OCI-LY3 (cell line): Measurements from ENCODE around the gene SELPLG.

Experiments
- H2AFZ ChIP-seq: fragments of 200-600, 300-600 bp; shearing (Covaris generic); 2 replicates; pipeline ENCODE4 v1.6.0; 2014; ENCODE audit warnings: antibody characterized with exemption, low read depth, low read length
- H3K27ac ChIP-seq: fragments of 200-600, 300-600 bp; sonication (generic); 2 replicates; pipeline ENCODE4 v1.5.1; 2014; ENCODE audit warnings: mild to moderate bottlenecking, low read length, moderate library complexity, mixed read lengths
- H3K27me3 ChIP-seq: fragments of 200-600, 300-600 bp; sonication (generic); 2 replicates; pipeline ENCODE4 v1.6.1; 2014; ENCODE audit warnings: low read depth, low read length, mixed read lengths
- H3K36me3 ChIP-seq: fragments of 200-600, 300-600 bp; sonication (generic); replicated peaks from 2 replicates; pipeline ENCODE3; 2014; ENCODE audit warnings: low read depth, low read length, mixed read lengths
- H3K4me1 ChIP-seq: fragments of 300-600, 200-600 bp; sonication (generic); 2 replicates; pipeline ENCODE4 v1.6.1; 2014; ENCODE audit warnings: low read length, mixed read lengths
- H3K4me2 ChIP-seq: fragments of 200-600, 300-600 bp; sonication (generic); 2 replicates; pipeline ENCODE4 v1.6.1; 2014; ENCODE audit warnings: low read length, mixed read lengths
- H3K4me3 ChIP-seq: fragments of 300-600, 200-600 bp; sonication (generic); 2 replicates; pipeline ENCODE4 v1.5.1; 2014; ENCODE audit warnings: antibody characterized with exemption, mild to moderate bottlenecking, low read length, moderate library complexity
- H3K79me2 ChIP-seq: fragments of 300-600, 200-600 bp; shearing (Covaris generic); 2 replicates; pipeline ENCODE4 v1.6.1; 2014; ENCODE audit warnings: mild to moderate bottlenecking, low read length, mixed read lengths
- H3K9ac ChIP-seq: fragments of 300-600, 200-600 bp; shearing (Covaris generic); 2 replicates; pipeline ENCODE4 v1.6.0; 2014; ENCODE audit warnings: mild to moderate bottlenecking, low read length, moderate library complexity
- H3K9me3 ChIP-seq: fragments of 200-600, 300-600 bp; shearing (Covaris generic); 2 replicates; pipeline ENCODE4 v1.6.1; 2014; ENCODE audit warnings: low read length, mixed read lengths; ENCODE audit not compliant: insufficient read depth
- H4K20me1 ChIP-seq: fragments of 200-600, 300-600 bp; sonication (generic); 2 replicates; pipeline ENCODE4 v1.6.1; 2016; ENCODE audit warnings: low read length, mixed read lengths; ENCODE audit not compliant: insufficient read depth
- EZH2phosphoT487 ChIP-seq: fragments of 200-600 bp; shearing (Covaris generic); IDR thresholded peaks from 2 replicates; pipeline ENCODE4 v1.6.1; 2018; ENCODE audit warnings: antibody characterized with exemption, mixed run types, low read depth
- TF ChIP-seq, protein P1 (sequence below): fragments of 200-600, 300-600 bp; sonication (generic); IDR thresholded peaks from 2 replicates; pipeline ENCODE4 v1.5.1; 2014; ENCODE audit warnings: antibody characterized with exemption, low read length, low read depth

The SELPLG gene

DNA sequence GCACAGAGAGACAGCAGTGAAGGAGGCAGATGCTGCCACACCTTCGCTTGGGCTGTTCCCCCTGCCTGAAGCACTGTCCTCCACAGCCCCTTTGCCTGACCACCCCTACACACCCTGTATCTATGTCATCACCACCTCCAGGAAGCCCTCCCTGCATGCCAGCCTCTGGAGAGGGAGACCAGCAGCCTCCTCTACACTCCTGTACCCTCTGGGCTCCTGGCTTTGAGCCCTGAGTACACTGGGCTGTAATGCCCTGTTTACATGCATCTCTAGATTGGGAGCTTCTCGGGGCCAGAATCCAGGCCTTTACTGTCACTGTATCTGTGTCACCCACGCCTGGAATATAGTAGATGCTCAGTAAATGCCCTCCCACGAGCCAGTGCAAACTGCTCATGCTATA, 30.0 kb downstream of the SELPLG start:
- TF ChIP-seq, protein P1, sequence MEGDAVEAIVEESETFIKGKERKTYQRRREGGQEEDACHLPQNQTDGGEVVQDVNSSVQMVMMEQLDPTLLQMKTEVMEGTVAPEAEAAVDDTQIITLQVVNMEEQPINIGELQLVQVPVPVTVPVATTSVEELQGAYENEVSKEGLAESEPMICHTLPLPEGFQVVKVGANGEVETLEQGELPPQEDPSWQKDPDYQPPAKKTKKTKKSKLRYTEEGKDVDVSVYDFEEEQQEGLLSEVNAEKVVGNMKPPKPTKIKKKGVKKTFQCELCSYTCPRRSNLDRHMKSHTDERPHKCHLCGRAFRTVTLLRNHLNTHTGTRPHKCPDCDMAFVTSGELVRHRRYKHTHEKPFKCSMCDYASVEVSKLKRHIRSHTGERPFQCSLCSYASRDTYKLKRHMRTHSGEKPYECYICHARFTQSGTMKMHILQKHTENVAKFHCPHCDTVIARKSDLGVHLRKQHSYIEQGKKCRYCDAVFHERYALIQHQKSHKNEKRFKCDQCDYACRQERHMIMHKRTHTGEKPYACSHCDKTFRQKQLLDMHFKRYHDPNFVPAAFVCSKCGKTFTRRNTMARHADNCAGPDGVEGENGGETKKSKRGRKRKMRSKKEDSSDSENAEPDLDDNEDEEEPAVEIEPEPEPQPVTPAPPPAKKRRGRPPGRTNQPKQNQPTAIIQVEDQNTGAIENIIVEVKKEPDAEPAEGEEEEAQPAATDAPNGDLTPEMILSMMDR = no peak
- no peak for TF ChIP-seq EZH2phosphoT487
- H3K4me2 ChIP-seq = no peak overlapping the region
- peaks cover 12% of the 10 kb centered on the region for H3K27me3 ChIP-seq
- no peak overlapping the region for H3K27ac ChIP-seq
- no peaks in the 10 kb centered on the region for H3K79me2 ChIP-seq
- no peaks in the 10 kb centered on the region for H3K36me3 ChIP-seq
- no peak overlapping the region for H3K9ac ChIP-seq
- H4K20me1 ChIP-seq = no peaks in the 10 kb centered on the region
- H3K4me1 ChIP-seq = no peaks in the 10 kb centered on the region
- H3K9me3 ChIP-seq = no peaks in the 10 kb centered on the region
- H2AFZ ChIP-seq = no peak overlapping the region
- no peak overlapping the region for H3K4me3 ChIP-seq

DNA sequence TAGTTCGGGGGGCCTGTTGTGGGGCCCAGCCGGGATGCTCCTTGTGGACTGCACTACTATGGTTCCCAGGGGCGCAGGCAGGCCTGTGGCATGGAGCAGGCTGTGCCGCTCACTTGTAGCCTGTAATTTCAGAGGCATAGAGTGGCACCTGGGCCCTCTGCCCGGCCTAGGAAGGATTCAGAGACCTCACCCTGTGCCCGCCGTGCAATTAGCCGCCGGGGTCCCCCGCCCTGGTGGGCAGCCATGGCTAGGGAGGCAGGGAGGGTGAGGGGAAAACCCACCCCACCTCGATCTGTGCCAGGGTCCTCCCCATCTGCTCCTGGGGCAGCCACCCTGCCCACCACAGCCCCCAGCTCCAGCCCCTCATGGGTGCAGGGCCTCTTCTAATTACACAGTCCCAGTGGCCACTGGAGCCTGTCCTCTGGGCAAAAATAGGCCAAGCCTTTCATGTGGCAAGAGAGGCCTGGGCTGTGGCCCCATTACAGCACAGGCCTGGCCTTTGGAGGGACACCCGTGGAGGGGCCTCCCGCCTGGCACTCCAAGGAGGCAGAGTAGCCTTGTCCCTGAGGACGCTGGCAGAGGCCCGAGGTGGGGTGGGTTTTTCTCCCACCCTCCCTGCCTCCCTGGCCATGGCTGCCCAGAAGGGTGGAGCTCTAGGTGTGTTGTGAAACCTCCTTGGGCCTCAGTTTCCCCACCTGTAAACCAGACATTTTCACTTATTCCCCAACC, 30.6 kb downstream of the SELPLG start:
- Histone ChIP-seq H4K20me1 (no peaks in the 10 kb centered on the region), H3K4me2 (no peak overlapping the region), H3K79me2 (no peaks in the 10 kb centered on the region), H3K36me3 (no peaks in the 10 kb centered on the region), H3K9me3 (no peaks in the 10 kb centered on the region), H3K9ac (no peak overlapping the region), H3K27ac (no peak overlapping the region), H3K4me1 (peaks cover 3% of the 10 kb centered on the region), H2AFZ (no peak overlapping the region), H3K4me3 (no peak overlapping the region), H3K27me3 (peaks cover 14% of the 10 kb centered on the region)
- TF ChIP-seq, protein P1 = no peak

DNA sequence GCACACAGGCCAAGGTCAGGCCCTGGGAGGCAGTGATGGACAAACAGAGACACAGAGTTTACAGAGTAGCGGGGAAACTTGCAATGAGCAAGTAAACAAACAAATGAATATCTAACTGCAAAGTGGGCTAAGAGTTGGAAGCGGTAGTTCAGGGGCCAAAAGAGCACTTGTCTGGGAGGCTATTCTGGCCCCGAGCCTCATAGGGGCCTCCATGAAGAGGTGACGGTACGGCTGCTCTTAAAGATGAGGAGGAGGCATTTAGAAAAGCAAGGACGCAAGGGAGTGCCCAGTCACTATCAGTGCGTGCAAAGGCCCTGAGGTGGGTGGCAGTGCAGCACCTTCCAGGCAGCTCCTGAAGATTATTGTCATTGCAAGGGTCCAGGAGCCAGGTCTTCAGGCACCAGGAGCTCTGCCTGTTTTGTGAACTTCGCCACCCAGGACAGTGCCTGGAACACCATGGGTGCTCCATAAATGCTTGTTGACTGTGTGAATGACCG, 31.4 kb downstream of the SELPLG start:
- Histone ChIP-seq H3K27ac (no peak overlapping the region), H3K36me3 (no peaks in the 10 kb centered on the region), H2AFZ (no peak overlapping the region), H3K4me1 (peaks cover 11% of the 10 kb centered on the region), H3K27me3 (peaks cover 15% of the 10 kb centered on the region), H3K4me2 (no peak overlapping the region), H3K4me3 (no peak overlapping the region), H3K9ac (no peak overlapping the region), H4K20me1 (no peaks in the 10 kb centered on the region), H3K79me2 (no peaks in the 10 kb centered on the region), H3K9me3 (no peaks in the 10 kb centered on the region)
- TF ChIP-seq, protein P1 = no peak
- TF ChIP-seq EZH2phosphoT487 = no peak

DNA sequence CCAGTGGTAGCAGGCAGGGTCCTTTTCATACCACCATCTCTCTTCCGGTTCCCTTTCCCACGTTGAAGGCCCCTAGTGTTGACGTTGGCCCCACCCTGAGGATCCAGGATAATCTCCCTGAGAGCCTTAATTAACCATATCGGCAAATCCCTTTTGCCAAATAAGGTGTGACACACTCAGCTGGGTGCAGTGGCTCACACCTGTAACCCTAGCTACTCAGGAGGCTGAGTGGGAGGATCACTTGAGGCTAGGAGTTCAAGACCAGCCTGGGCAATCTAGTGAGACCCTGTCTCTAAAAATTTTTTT, 33.0 kb downstream of the SELPLG start:
- Histone ChIP-seq H3K27me3 (peaks cover 15% of the 10 kb centered on the region), H3K9ac (no peak overlapping the region), H3K27ac (no peak overlapping the region), H3K36me3 (no peaks in the 10 kb centered on the region), H3K4me1 (peaks cover 12% of the 10 kb centered on the region), H3K4me3 (no peak overlapping the region), H4K20me1 (no peaks in the 10 kb centered on the region), H2AFZ (no peak overlapping the region), H3K9me3 (no peaks in the 10 kb centered on the region), H3K4me2 (no peak overlapping the region), H3K79me2 (no peaks in the 10 kb centered on the region)
- TF ChIP-seq, protein P1 = no peak
- no peak for TF ChIP-seq EZH2phosphoT487
